Kidney epithelial cell (primary cell): ENCODE results near the gene SH3GLB2. TPM values are rescaled to one million over a fixed set of nuclear protein-coding genes. Genes with fewer than 3 reads are reported as not detected.

Source experiments
- DNase-seq: peaks from one replicate; pipeline ENCODE4 v3.0.0-alpha.2; 2010; ENCODE audit warnings: low read depth
- H3K27me3 ChIP-seq: 2 replicates; pipeline ENCODE4 v1.6.0; 2011; ENCODE audit warnings: low read length; ENCODE audit not compliant: control insufficient read depth, insufficient read depth
- H3K36me3 ChIP-seq: 2 replicates; pipeline ENCODE4 v1.5.1; 2011; ENCODE audit warnings: low read length; ENCODE audit not compliant: control insufficient read depth, insufficient read depth
- H3K4me3 ChIP-seq: 2 replicates; pipeline ENCODE4 v1.5.1; 2011; ENCODE audit warnings: low read depth, mild to moderate bottlenecking, control low read depth, low read length
- CTCF ChIP-seq: IDR thresholded peaks from 2 replicates; pipeline ENCODE4 v1.5.1; 2011; ENCODE audit warnings: mild to moderate bottlenecking, moderate library complexity, low read length, control low read depth, inconsistent platforms; ENCODE audit not compliant: insufficient read depth, poor library complexity, severe bottlenecking
- total RNA-seq: library from RNA; depleted of rRNA; stranded (reverse); fragments of >200 nt; gene quantifications from 2 replicates; pipeline ENCODE4 v1.2.3, GENCODE V29; 2015

Gene SH3GLB2
- total RNA-seq, 1 donor from 2014 or later, result 101 TPM

- DNase-seq, result no peak
- no peak overlapping the region for H3K4me3 ChIP-seq
- H3K27me3 ChIP-seq, result no peaks in the 10 kb centered on the region
- TF ChIP-seq CTCF, result peak; percentile 47
- peaks cover 4% of the 10 kb centered on the region for H3K36me3 ChIP-seq
Measured at GRCh38 chr9:128992995-128993394, 35.1 kb downstream of the SH3GLB2 start.

- Histone ChIP-seq H3K27me3 (no peaks in the 10 kb centered on the region), H3K36me3 (peaks cover 8% of the 10 kb centered on the region), H3K4me3 (no peak overlapping the region)
- DNase-seq, result peak; percentile 4
- TF ChIP-seq CTCF, result no peak
Measured at GRCh38 chr9:128987805-128988204, 40.3 kb downstream of the SH3GLB2 start.

- Histone ChIP-seq H3K36me3 (peaks cover 8% of the 10 kb centered on the region), H3K27me3 (no peaks in the 10 kb centered on the region), H3K4me3 (no peak overlapping the region)
- TF ChIP-seq CTCF, result no peak
- no peak for DNase-seq
Measured at GRCh38 chr9:128986671-128987070, 41.5 kb downstream of the SH3GLB2 start.

- DNase-seq, result no peak
- Histone ChIP-seq H3K36me3 (peaks cover 7% of the 10 kb centered on the region), H3K4me3 (no peak overlapping the region), H3K27me3 (no peaks in the 10 kb centered on the region)
- TF ChIP-seq CTCF, result no peak
Measured at GRCh38 chr9:128983536-128983935, 44.6 kb downstream of the SH3GLB2 start.

GRCh38 chr9:128979111-128979510 is 49.0 kb downstream of the SH3GLB2 start:
- DNase-seq, result no peak
- Histone ChIP-seq H3K27me3 (no peaks in the 10 kb centered on the region), H3K4me3 (no peak overlapping the region), H3K36me3 (peaks cover 1% of the 10 kb centered on the region)
- TF ChIP-seq CTCF, result no peak

GRCh38 chr9:128972956-128973355 is 55.2 kb downstream of the SH3GLB2 start:
- H3K4me3 ChIP-seq, result no peak overlapping the region
- no peaks in the 10 kb centered on the region for H3K27me3 ChIP-seq
- peaks cover 4% of the 10 kb centered on the region for H3K36me3 ChIP-seq
- DNase-seq, result peak; percentile 9
- TF ChIP-seq CTCF, result no peak
